Colon (tissue), 2 donors: ENCODE measurements around the gene NDUFB3.

Experiments
- FAIRE-seq: peaks from 2 replicates; lab custom pipeline; 2012; peaks lifted over from hg19 to GRCh38; lab: Jason Lieb, UNC
- donor health status: control.
- donor health status: control.

Gene NDUFB3

GRCh38 chr2:201128933-201129505 is 57.2 kb downstream of the NDUFB3 start:
- no peak for FAIRE-seq

- no peak for FAIRE-seq
Measured at GRCh38 chr2:201130524-201131186, 58.9 kb downstream of the NDUFB3 start.

GRCh38 chr2:201132518-201132917 is 60.7 kb downstream of the NDUFB3 start:
- FAIRE-seq, result no peak
